Aorta (tissue), 5 donors: ENCODE data around the gene SLC37A3. TPM values are rescaled to one million over a fixed set of nuclear protein-coding genes. Genes with fewer than 3 reads are reported as not detected.
"Not testable (repeated sequence)": the region's sequence is repeated elsewhere in the genome, so short reads cannot be mapped to it uniquely, and the experiment has no call there.

Source experiments
- ATAC-seq: fragments of 200-7000 bp; cut with Tn5 transposase; one replicate; pipeline ENCODE4 v1.9.1; 2022; ENCODE audit warnings: moderate library complexity; ENCODE audit not compliant: low FRiP score
- DNase-seq, 2 donors: peaks; one replicate each; pipeline ENCODE4 v3.0.0-alpha.2; 2020
- H3K27ac ChIP-seq, 2 donors: one replicate each; pipeline ENCODE4 v1.5.1; 2013; ENCODE audit warnings: low read length in 2 of 2, mild to moderate bottlenecking in 2 of 2, moderate library complexity in 2 of 2, control low read depth in 1 of 2, inconsistent platforms in 1 of 2, low read depth in 1 of 2
- H3K27me3 ChIP-seq, 2 donors: one replicate each; pipeline ENCODE4 v1.6.1; 2013; ENCODE audit warnings: control low read depth in 1 of 2, low read length in 1 of 2, mild to moderate bottlenecking in 1 of 2, moderate library complexity in 1 of 2; ENCODE audit not compliant: insufficient read depth in 2 of 2, control insufficient read depth in 1 of 2
- H3K36me3 ChIP-seq, 2 donors: one replicate each; pipeline ENCODE4 v1.6.1; 2013; ENCODE audit warnings: control low read depth in 1 of 2, low read length in 1 of 2, mild to moderate bottlenecking in 1 of 2; ENCODE audit not compliant: insufficient read depth in 2 of 2, control insufficient read depth in 1 of 2
- H3K4me1 ChIP-seq, 2 donors: one replicate each; pipeline ENCODE4 v1.6.1; 2013; ENCODE audit warnings: low read length in 2 of 2, control low read depth in 1 of 2, mild to moderate bottlenecking in 1 of 2, moderate library complexity in 1 of 2; ENCODE audit not compliant: insufficient read depth in 2 of 2, control insufficient read depth in 1 of 2
- H3K4me3 ChIP-seq, 2 donors: one replicate each; pipeline ENCODE4 v1.5.1; 2013; ENCODE audit warnings: low read length in 2 of 2, control low read depth in 1 of 2, mild to moderate bottlenecking in 1 of 2
- H3K9me3 ChIP-seq: one replicate; pipeline ENCODE4 v1.6.1; 2013; ENCODE audit warnings: mild to moderate bottlenecking, low read length; ENCODE audit not compliant: control insufficient read depth
- WGBS, 2 donors: extraction: QIAGEN DNeasy Blood & Tissue Kit; methylation state at CpG; one replicate each; pipeline ENCODE4 v1.1.7; 2013; 5-methylcytosine and 5-hydroxymethylcytosine counted together
- intact Hi-C, 2 donors: fragments of 100-400 bp; cut with DNase I; formaldehyde crosslinking; loops; one replicate each; pipeline versions ENCODE4 v1.14.2 to v1.15.0; 2022
- polyA plus RNA-seq, 2 donors: library from polyadenylated mRNA; stranded (reverse); fragments of 200-250 nt; gene quantifications; one replicate each; pipeline ENCODE4 v1.2.3, GENCODE V29; 2013
- total RNA-seq, 2 donors: library from RNA; stranded (reverse); fragmentation: NEBNext Ultra II Directional; extraction: Animal tissue kit (Norgen Biotek cat#: 25700); gene quantifications; one replicate each; pipeline ENCODE4 v1.2.1, GENCODE V29; 2021
- donor health status: healthy with polysubstance abuse.
- donor health status: Bipolar disorder and iron deficiency.
- donor health status: DM: no; HTN: no; CAD: no.
- donor health status: DM: no; HTN: no; CAD: no.
- donor health status: DM: yes; HTN: yes; CAD: no.

Gene SLC37A3
- total and polyA plus RNA-seq, 4 donors = 22.8 to 58.5 (median 45.7) TPM

GRCh38 chr7:140316165-140316661 lies 82.1 kb downstream of the SLC37A3 start:
- peak overlapping the region in 1 of 2 donors; percentile 68 for H3K27ac ChIP-seq
- no peaks in the 10 kb centered on the region for H3K4me1 ChIP-seq
- intact Hi-C loops = no loop called here
- WGBS, 2 donors = 1% methylated on average over 7 of the region's 7 CpGs
- ATAC-seq (peak; percentile 94), DNase-seq (peak; percentile 92)
- H3K27me3 ChIP-seq = no peaks in the 10 kb centered on the region
- no peak overlapping the region for H3K4me3 ChIP-seq
- H3K36me3 ChIP-seq = no peaks in the 10 kb centered on the region
- H3K9me3 ChIP-seq = no peaks in the 10 kb centered on the region

GRCh38 chr7:140315498-140316164 lies 82.7 kb downstream of the SLC37A3 start:
- peak overlapping the region in 1 of 2 donors; percentile 14 for H3K27ac ChIP-seq
- no peaks in the 10 kb centered on the region for H3K9me3 ChIP-seq
- H3K4me3 ChIP-seq = no peak overlapping the region
- no peaks in the 10 kb centered on the region for H3K27me3 ChIP-seq
- H3K4me1 ChIP-seq = no peaks in the 10 kb centered on the region
- ATAC-seq (peak; percentile 53), DNase-seq (peak in 1 of 2 donors; percentile 43)
- no peaks in the 10 kb centered on the region for H3K36me3 ChIP-seq
- intact Hi-C loops = no loop called here
- 28 to 29% methylated on average over 15 of the region's 15 CpGs for WGBS, 2 donors

- no peaks in the 10 kb centered on the region for H3K27me3 ChIP-seq
- H3K36me3 ChIP-seq = no peaks in the 10 kb centered on the region
- WGBS, 2 donors = 85 to 86% methylated on average over 21 of the region's 21 CpGs
- H3K4me3 ChIP-seq = no peak overlapping the region
- no peaks in the 10 kb centered on the region for H3K4me1 ChIP-seq
- DNase-seq (peak in 1 of 2 donors; percentile 61), ATAC-seq (peak; percentile 4)
- intact Hi-C loops = no loop called here
- H3K27ac ChIP-seq = peak overlapping the region in 1 of 2 donors; percentile 6
- H3K9me3 ChIP-seq = no peaks in the 10 kb centered on the region
Observed at GRCh38 chr7:140314573-140315480, 83.5 kb downstream of the SLC37A3 start.

- H3K36me3 ChIP-seq = no peaks in the 10 kb centered on the region
- no peak overlapping the region for H3K27ac ChIP-seq
- H3K27me3 ChIP-seq = no peaks in the 10 kb centered on the region
- intact Hi-C loops = no loop called here
- DNase-seq = no peak
- 92 to 96% methylated on average over 2 of the region's 2 CpGs for WGBS, 2 donors
- H3K4me1 ChIP-seq = no peaks in the 10 kb centered on the region
- no peaks in the 10 kb centered on the region for H3K9me3 ChIP-seq
- no peak overlapping the region for H3K4me3 ChIP-seq
- no peak for ATAC-seq
Observed at GRCh38 chr7:140312141-140312846, 86.0 kb downstream of the SLC37A3 start.

- H3K4me3 ChIP-seq, H3K36me3 ChIP-seq, DNase-seq, H3K9me3 ChIP-seq, H3K4me1 ChIP-seq, intact Hi-C loops, ATAC-seq, H3K27ac ChIP-seq, H3K27me3 ChIP-seq: not testable (repeated sequence)
- WGBS, 2 donors = 95 to 99% methylated on average over 2 of the region's 2 CpGs
Observed at GRCh38 chr7:140311128-140311527, 87.2 kb downstream of the SLC37A3 start.

- Histone ChIP-seq H3K36me3 (no peaks in the 10 kb centered on the region), H3K4me1 (no peaks in the 10 kb centered on the region), H3K27me3 (no peaks in the 10 kb centered on the region), H3K9me3 (no peaks in the 10 kb centered on the region), H3K4me3 (no peak overlapping the region), H3K27ac (no peak overlapping the region)
- DNase-seq = no peak
- intact Hi-C loops = no loop called here
- no peak for ATAC-seq
- WGBS, 2 donors = 66 to 67% methylated on average over 3 of the region's 3 CpGs
Observed at GRCh38 chr7:140310337-140311002, 87.9 kb downstream of the SLC37A3 start.

GRCh38 chr7:140308060-140308459 lies 90.3 kb downstream of the SLC37A3 start:
- WGBS, 2 donors = 91 to 93% methylated on average over 3 of the region's 3 CpGs

GRCh38 chr7:140304191-140304799 lies 94.0 kb downstream of the SLC37A3 start:
- DNase-seq (no peak), ATAC-seq (peak; percentile 76)
- Histone ChIP-seq H3K27ac (no peak overlapping the region), H3K4me3 (no peak overlapping the region), H3K4me1 (no peaks in the 10 kb centered on the region), H3K27me3 (no peaks in the 10 kb centered on the region), H3K36me3 (no peaks in the 10 kb centered on the region), H3K9me3 (no peaks in the 10 kb centered on the region)
- intact Hi-C loops = no loop called here
- WGBS, 2 donors = 95 to 97% methylated on average over 3 of the region's 3 CpGs

More at GRCh38 chr7:140308060-140308459, 90.3 kb downstream of the SLC37A3 start:
- Histone ChIP-seq H3K27ac (no peak overlapping the region), H3K4me3 (no peak overlapping the region), H3K9me3 (no peaks in the 10 kb centered on the region), H3K27me3 (no peaks in the 10 kb centered on the region), H3K4me1 (no peaks in the 10 kb centered on the region), H3K36me3 (no peaks in the 10 kb centered on the region)
- ATAC-seq = no peak
- intact Hi-C loops = no loop called here
- no peak for DNase-seq
